GM12878 (cell line): ENCODE results near the gene RARG. TPM values are rescaled to one million over a fixed set of nuclear protein-coding genes. Genes with fewer than 3 reads are reported as not detected.

Source experiments
- ATAC-seq: fragments of 200-7000 bp; cut with Tn5 transposase; 3 replicates; pipeline ENCODE4 v1.9.1; 2020; ENCODE audit warnings: mild to moderate bottlenecking, moderate library complexity
- BruUV-seq: library from RNA; stranded (reverse); fragments of 400-500 nt; replicated peaks from 2 replicates; lab custom pipeline; 2021; lab: Mats Ljungman, UMichigan
- CTCF ChIA-PET: fragments of 300-600 bp; sonication (Branson Sonifier 250); formaldehyde crosslinking; extraction: SDS; loops from one replicate; lab custom pipeline; 2021; ENCODE audit warnings: inconsistent platforms; lab: Yijun Ruan, JAX
- POLR2A ChIA-PET: fragments of 350-600 bp; formaldehyde crosslinking; extraction: SDS; loops from one replicate; lab custom pipeline; 2021; ENCODE audit warnings: inconsistent platforms; lab: Charles Lee
- RAD21 ChIA-PET: fragments of 300-600 bp; sonication (Branson Sonifier 250); formaldehyde crosslinking; loops from one replicate; lab custom pipeline; 2023; ENCODE audit warnings: antibody characterized with exemption; ENCODE audit not compliant: unreplicated experiment; lab: Charles Lee
- SMC1A ChIA-PET: fragments of 300-600 bp; sonication (Branson Sonifier 250); formaldehyde crosslinking; loops from one replicate; lab custom pipeline; 2023; ENCODE audit not compliant: unreplicated experiment, uncharacterized antibody; lab: Charles Lee
- DNase-seq: peaks from one replicate; pipeline ENCODE4 v3.0.0-alpha.2; 2011; ENCODE audit warnings: low read depth, low spot score
- FAIRE-seq: peaks from 3 replicates; lab custom pipeline; 2011; peaks lifted over from hg19 to GRCh38; lab: Jason Lieb, UNC
- H2AFZ ChIP-seq: 2 replicates; pipeline ENCODE4 v1.6.0; 2011; ENCODE audit warnings: low read depth, low read length, control low read depth; ENCODE audit not compliant: control insufficient read depth
- H3K27ac ChIP-seq: 2 replicates; pipeline ENCODE4 v1.5.1; 2011; ENCODE audit warnings: control low read depth; ENCODE audit not compliant: control insufficient read depth, insufficient read depth
- H3K27me3 ChIP-seq, 2 experiments: replicated peaks in 1 of 2; 2 replicates each; pipeline versions ENCODE4 v1.6.0 to v1.6.1; 2011; ENCODE audit warnings: low read length in 1 of 2; ENCODE audit not compliant: control insufficient read depth in 2 of 2, insufficient read depth in 2 of 2
- H3K36me3 ChIP-seq, 2 experiments: 2 replicates each; pipeline ENCODE4 v1.5.1; 2011; ENCODE audit warnings: low read length in 1 of 2; ENCODE audit not compliant: control insufficient read depth in 2 of 2, insufficient read depth in 2 of 2
- H3K4me1 ChIP-seq: 2 replicates; pipeline ENCODE4 v1.6.1; 2011; ENCODE audit warnings: mild to moderate bottlenecking, low read length, moderate library complexity, mixed read lengths; ENCODE audit not compliant: control insufficient read depth, insufficient read depth
- H3K4me2 ChIP-seq: 2 replicates; pipeline ENCODE4 v1.6.0; 2011; ENCODE audit warnings: control low read depth; ENCODE audit not compliant: control insufficient read depth, insufficient read depth
- H3K4me3 ChIP-seq: fragments of 200-600 bp; sonication (generic); 2 replicates; pipeline ENCODE4 v1.5.1; 2016
- H3K79me2 ChIP-seq: 2 replicates; pipeline ENCODE4 v1.6.0; 2011; ENCODE audit warnings: low read length; ENCODE audit not compliant: control insufficient read depth, insufficient read depth
- H3K9ac ChIP-seq: 2 replicates; pipeline ENCODE4 v1.8.0; 2011; ENCODE audit warnings: low read length, control low read depth, mixed read lengths; ENCODE audit not compliant: control insufficient read depth, insufficient read depth
- H3K9me3 ChIP-seq: replicated peaks from 3 replicates; pipeline ENCODE4 v1.5.1; 2011; ENCODE audit warnings: mild to moderate bottlenecking, low read length; ENCODE audit not compliant: control insufficient read depth, insufficient read depth
- H4K20me1 ChIP-seq: 2 replicates; pipeline ENCODE4 v1.6.0; 2011; ENCODE audit not compliant: control insufficient read depth, insufficient read depth
- CEBPZ ChIP-seq: fragments of 150-350 bp; IDR thresholded peaks from 2 replicates; pipeline ENCODE4 v1.6.1; 2016; ENCODE audit warnings: low read depth, low read length
- JUND ChIP-seq: IDR thresholded peaks from 2 replicates; pipeline ENCODE4 v1.6.1; 2012; ENCODE audit warnings: low read depth, mild to moderate bottlenecking, low read length, improper control_type of control experiment, moderate library complexity
- NFIC ChIP-seq: IDR thresholded peaks from 2 replicates; pipeline ENCODE4 v1.6.1; 2012; ENCODE audit warnings: low read depth, mild to moderate bottlenecking, inconsistent platforms, low read length, moderate library complexity
- RAD51 ChIP-seq: fragments of 450-650 bp; IDR thresholded peaks from 2 replicates; pipeline ENCODE4 v1.6.1; 2016; ENCODE audit warnings: moderate library complexity, mild to moderate bottlenecking, inconsistent platforms
- SRF ChIP-seq, 2 experiments: IDR thresholded peaks; 2 replicates each; pipeline ENCODE4 v1.6.1; 2011; ENCODE audit warnings: low read depth in 2 of 2, low read length in 2 of 2, mild to moderate bottlenecking in 1 of 2, moderate library complexity in 1 of 2
- USF1 ChIP-seq: IDR thresholded peaks from 2 replicates; pipeline ENCODE4 v1.6.1; 2011; ENCODE audit warnings: borderline replicate concordance, low read depth, mild to moderate bottlenecking, moderate library complexity, mixed read lengths, low read length; ENCODE audit not compliant: insufficient read depth; ENCODE audit errors: extremely low read length
- WGBS: methylation state at CpG from one replicate; pipeline ENCODE4 v1.1.6; 2016; ENCODE audit warnings: low lambda C conversion rate; ENCODE audit not compliant: insufficient replicate concordance, insufficient coverage; ENCODE audit errors: missing lambda C conversion rate; 5-methylcytosine and 5-hydroxymethylcytosine counted together
- in situ Hi-C: fragments of 300-500 bp; cut with MboI; formaldehyde crosslinking; loops from 9 replicates; pipeline ENCODE4 v1.14.3; 2018; ENCODE audit warnings: mixed read lengths
- intact Hi-C: fragments of 100-400 bp; cut with micrococcal nuclease; formaldehyde crosslinking; loops from one replicate; pipeline ENCODE4 v1.14.2; 2022; ENCODE audit not compliant: unreplicated experiment
- polyA plus RNA-seq, 11 experiments: library from polyadenylated mRNA; depleted of rRNA in 4 of 11; unstranded in 6 of 11; stranded (reverse) in 5 of 11; fragments of >200 nt; fragmentation: Nextera tagmentation in 4 of 11; fragmentation: Illumina TruSeq in 1 of 11; extraction: Ambion mirVana in 4 of 11; extraction: Trizol in 1 of 11; gene quantifications; 1 replicate in 1 of 11; 2 replicates in 10 of 11; pipeline versions ENCODE4 v1.2.1 to v1.2.3, GENCODE V29; 2011 to 2016; ENCODE audit warnings: inconsistent platforms in 2 of 11, missing spikeins in 2 of 11, low read depth in 1 of 11
- total RNA-seq, 4 experiments: library from RNA; depleted of rRNA in 3 of 4; stranded (reverse); fragments of >200 nt in 3 of 4; fragmentation: Illumina TruSeq in 1 of 4; extraction: Trizol in 1 of 4; gene quantifications; 2 replicates each; pipeline versions ENCODE4 v1.2.1 to v1.2.3, GENCODE V29; 2013 to 2021

RARG gene
- total and polyA plus RNA-seq, 10 of the 15 experiments (the other 5 are each of a cell fraction or from before 2014, with no cell fraction given) = 0.27 to 8.1 (median 4.1) TPM

GRCh38 chr12:53197011-53197640, 34.9 kb downstream of the RARG start (continued):
- no peak for TF ChIP-seq USF1

GRCh38 chr12:53196486-53196885, 35.5 kb downstream of the RARG start:
- in situ Hi-C loops = no loop called here
- POLR2A ChIA-PET = interaction anchor here (2.1 kb wide), 1 partner anchor 11 kb away, joined by 6 read pairs; no protein-coding TSS in a partner anchor
- TF ChIP-seq SRF (IDR thresholded peaks at IDR 0.05; ENCODE audit: low read depth in 2 of 2, low read length in 2 of 2) (no peak), NFIC (no peak), CEBPZ (no peak), RAD51 (no peak), JUND (no peak)
- Histone ChIP-seq H2AFZ (no peak overlapping the region), H3K79me2 (peaks cover 22% of the 10 kb centered on the region), H3K27ac (no peak overlapping the region), H3K36me3 (peaks cover 54 to 67% of the 10 kb centered on the region in 2 experiments), H3K27me3 (no peaks in the 10 kb centered on the region), H3K9ac (no peak overlapping the region), H3K4me3 (no peak overlapping the region), H3K4me1 (peaks cover 28% of the 10 kb centered on the region), H3K4me2 (no peak overlapping the region), H3K9me3 (no peaks in the 10 kb centered on the region), H4K20me1 (no peaks in the 10 kb centered on the region)
- SMC1A ChIA-PET = interaction anchor here (1.3 kb wide), 1 partner anchor 37 kb away, joined by 5 read pairs; no protein-coding TSS in a partner anchor
- FAIRE-seq (no peak), DNase-seq (no peak), ATAC-seq (no peak)
- RAD21 ChIA-PET = interaction anchor here (3.6 kb wide), 1 partner anchor 37 kb away, joined by 25 read pairs; no protein-coding TSS in a partner anchor
- intact Hi-C loops = no loop called here
- WGBS = 93% methylated on average over 14 of the region's 14 CpGs
- CTCF ChIA-PET = interaction anchor here (0.7 to 7.7 kb wide), 7 partner anchors 7 to 38 kb away, joined by 3 to 78 read pairs (median 9); partner anchors contain the start of genes CSAD, ITGB7 and ZNF740
- no TSS peak for BruUV-seq
